ENCODE results near the gene GPAT2. TPM values are rescaled to one million over a fixed set of nuclear protein-coding genes. Genes with fewer than 3 reads are reported as not detected.
"Not testable (repeated sequence)": the region's sequence is repeated elsewhere in the genome, so short reads cannot be mapped to it uniquely, and the experiment has no call there.

GPAT2 gene
- total RNA-seq, 1 donor from 2014 or later = not detected

GRCh38 chr2:96064760-96065159, 30.0 kb upstream of the GPAT2 start:
- DNase-seq (ENCODE audit: low read depth) = not testable (repeated sequence)

GRCh38 chr2:96064047-96064675, 29.4 kb upstream of the GPAT2 start:
- DNase-seq (ENCODE audit: low read depth) = not testable (repeated sequence)

- peak; percentile 93 for DNase-seq (ENCODE audit: low read depth)
Measured at GRCh38 chr2:96063116-96063899, 28.6 kb upstream of the GPAT2 start.

- not testable (repeated sequence) for DNase-seq (ENCODE audit: low read depth)
Measured at GRCh38 chr2:96062483-96062882, 27.8 kb upstream of the GPAT2 start.

GRCh38 chr2:96061901-96062300, 27.2 kb upstream of the GPAT2 start:
- not testable (repeated sequence) for DNase-seq (ENCODE audit: low read depth)

GRCh38 chr2:96061197-96061817, 26.6 kb upstream of the GPAT2 start:
- DNase-seq (ENCODE audit: low read depth) = not testable (repeated sequence)

- DNase-seq (ENCODE audit: low read depth) = not testable (repeated sequence)
Measured at GRCh38 chr2:96060325-96060724, 25.6 kb upstream of the GPAT2 start.

GRCh38 chr2:96059443-96059842, 24.7 kb upstream of the GPAT2 start:
- DNase-seq (ENCODE audit: low read depth) = not testable (repeated sequence)

GRCh38 chr2:96055830-96056229, 21.1 kb upstream of the GPAT2 start:
- DNase-seq (ENCODE audit: low read depth) = not testable (repeated sequence)

- DNase-seq (ENCODE audit: low read depth) = not testable (repeated sequence)
Measured at GRCh38 chr2:96054537-96054936, 19.8 kb upstream of the GPAT2 start.

GRCh38 chr2:96053385-96053784, 18.7 kb upstream of the GPAT2 start:
- DNase-seq (ENCODE audit: low read depth) = not testable (repeated sequence)

- DNase-seq (ENCODE audit: low read depth) = not testable (repeated sequence)
Measured at GRCh38 chr2:96052632-96053031, 17.9 kb upstream of the GPAT2 start.

GRCh38 chr2:96049917-96050262, 15.2 kb upstream of the GPAT2 start:
- DNase-seq (ENCODE audit: low read depth) = not testable (repeated sequence)

GRCh38 chr2:96049049-96049916, 14.6 kb upstream of the GPAT2 start:
- DNase-seq (ENCODE audit: low read depth) = not testable (repeated sequence)

GRCh38 chr2:96035554-96035953, 838 bp upstream of the GPAT2 start:
- not testable (repeated sequence) for DNase-seq (ENCODE audit: low read depth)

- not testable (repeated sequence) for DNase-seq (ENCODE audit: low read depth)
Measured at GRCh38 chr2:96033997-96034396, 719 bp downstream of the GPAT2 start.

- not testable (repeated sequence) for DNase-seq (ENCODE audit: low read depth)
Measured at GRCh38 chr2:96027725-96028325, 6.9 kb downstream of the GPAT2 start.

GRCh38 chr2:96025755-96026154, 9.0 kb downstream of the GPAT2 start:
- DNase-seq (ENCODE audit: low read depth) = not testable (repeated sequence)

- DNase-seq (ENCODE audit: low read depth) = peak; percentile 53
Measured at GRCh38 chr2:96025194-96025492, 9.6 kb downstream of the GPAT2 start.

- DNase-seq (ENCODE audit: low read depth) = no peak
Measured at GRCh38 chr2:96024336-96025193, 10.2 kb downstream of the GPAT2 start.
